HepG2 (cell line): ENCODE results near the gene UBXN6.

Source experiments
- CBX2 ChIP-seq, 2 experiments: fragments of 200-600 bp in 1 of 2; sonication (generic); formaldehyde crosslinking in 1 of 2; IDR thresholded peaks; 2 replicates each; pipeline versions ENCODE4 v1.7.0 to v1.8.1; 2018 to 2022; ENCODE audit warnings: low read depth in 2 of 2, low read length in 1 of 2, mild to moderate bottlenecking in 1 of 2, missing genetic modification reagents in 1 of 2
- CTCF ChIP-seq: sonication (generic); formaldehyde crosslinking; IDR thresholded peaks from 2 replicates; pipeline ENCODE4 v1.5.0; 2020; ENCODE audit warnings: mild to moderate bottlenecking, missing genetic modification reagents, moderate library complexity
- EZH2 ChIP-seq: conservative IDR thresholded peaks from 2 replicates; pipeline ENCODE4 v1.6.1; 2012; ENCODE audit warnings: mild to moderate bottlenecking, low read depth, low read length, moderate library complexity
- MEF2D ChIP-seq: sonication (generic); formaldehyde crosslinking; IDR thresholded peaks from 2 replicates; pipeline ENCODE4 v1.5.1; 2020; ENCODE audit warnings: mild to moderate bottlenecking, missing genetic modification reagents
- NFE2L1 ChIP-seq: sonication (generic); formaldehyde crosslinking; IDR thresholded peaks from 2 replicates; pipeline ENCODE4 v1.4.0; 2020; ENCODE audit warnings: missing genetic modification reagents, mild to moderate bottlenecking, borderline replicate concordance
- POLR2AphosphoS5 ChIP-seq: IDR thresholded peaks from 2 replicates; pipeline ENCODE4 v1.6.1; 2012; ENCODE audit warnings: low read depth, low read length
- RFX5 ChIP-seq: IDR thresholded peaks from 2 replicates; pipeline ENCODE4 v1.6.1; 2011; ENCODE audit warnings: low read depth, low read length, improper control_type of control experiment
- SIN3A ChIP-seq: IDR thresholded peaks from 2 replicates; pipeline ENCODE4 v1.6.1; 2011; ENCODE audit warnings: low read depth, mild to moderate bottlenecking, control low read depth, low read length, borderline replicate concordance
- TF ChIP-seq, protein P1 (sequence below), 2 experiments: sonication (generic) in 1 of 2; formaldehyde crosslinking in 1 of 2; IDR thresholded peaks; 2 replicates each; pipeline versions ENCODE4 v1.4.0 to v1.6.1; 2018 to 2020; ENCODE audit warnings: missing genetic modification reagents in 2 of 2, borderline replicate concordance in 1 of 2, low read depth in 1 of 2, mild to moderate bottlenecking in 1 of 2, missing biosample characterization in 1 of 2
- TF ChIP-seq, protein P2 (sequence below): sonication (generic); formaldehyde crosslinking; conservative IDR thresholded peaks from 2 replicates; pipeline ENCODE4 v1.4.0; 2020; ENCODE audit warnings: missing genetic modification reagents

DNA sequence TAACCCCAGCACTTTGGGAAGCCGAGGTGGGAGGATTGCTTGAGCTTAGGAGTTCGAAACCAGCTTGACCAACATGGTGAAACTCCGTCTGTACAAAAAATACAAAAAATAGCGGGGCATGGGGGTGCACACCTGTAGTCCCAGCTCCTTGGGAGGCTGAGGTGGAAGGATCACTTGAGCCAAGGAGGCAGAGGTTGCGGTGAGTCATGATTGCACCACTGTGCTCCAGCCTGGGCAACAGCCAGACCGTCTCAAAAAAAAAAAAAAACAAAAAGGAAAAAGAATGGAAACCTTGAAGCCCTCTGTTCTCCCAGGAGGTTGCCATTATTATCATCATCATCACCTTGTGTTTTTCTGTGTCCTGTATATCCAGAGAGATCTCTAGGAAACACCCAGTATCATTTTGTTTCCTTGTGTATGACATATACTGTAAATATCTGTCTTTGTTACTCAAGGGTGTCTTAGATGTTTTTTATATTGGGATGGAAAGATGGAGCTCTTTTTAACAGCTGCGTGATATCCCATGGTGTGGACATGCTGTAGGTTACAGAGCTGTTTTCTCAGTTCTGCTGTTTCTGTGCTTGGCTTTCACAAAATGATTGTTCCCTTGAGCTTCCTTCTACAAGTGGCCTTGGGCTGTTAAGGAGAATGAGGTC is 43.3 kb downstream of the UBXN6 start:
- TF ChIP-seq SIN3A (no peak), MEF2D (no peak), RFX5 (no peak), CTCF (no peak), POLR2AphosphoS5 (no peak), NFE2L1 (no peak), CBX2 (IDR thresholded peaks at IDR 0.05; ENCODE audit: low read depth, low read length) (no peak), CBX2 (CRISPR knock-in tag; IDR thresholded peaks at IDR 0.05; ENCODE audit: low read depth) (no peak), EZH2 (no peak)
- TF ChIP-seq, protein P1, sequence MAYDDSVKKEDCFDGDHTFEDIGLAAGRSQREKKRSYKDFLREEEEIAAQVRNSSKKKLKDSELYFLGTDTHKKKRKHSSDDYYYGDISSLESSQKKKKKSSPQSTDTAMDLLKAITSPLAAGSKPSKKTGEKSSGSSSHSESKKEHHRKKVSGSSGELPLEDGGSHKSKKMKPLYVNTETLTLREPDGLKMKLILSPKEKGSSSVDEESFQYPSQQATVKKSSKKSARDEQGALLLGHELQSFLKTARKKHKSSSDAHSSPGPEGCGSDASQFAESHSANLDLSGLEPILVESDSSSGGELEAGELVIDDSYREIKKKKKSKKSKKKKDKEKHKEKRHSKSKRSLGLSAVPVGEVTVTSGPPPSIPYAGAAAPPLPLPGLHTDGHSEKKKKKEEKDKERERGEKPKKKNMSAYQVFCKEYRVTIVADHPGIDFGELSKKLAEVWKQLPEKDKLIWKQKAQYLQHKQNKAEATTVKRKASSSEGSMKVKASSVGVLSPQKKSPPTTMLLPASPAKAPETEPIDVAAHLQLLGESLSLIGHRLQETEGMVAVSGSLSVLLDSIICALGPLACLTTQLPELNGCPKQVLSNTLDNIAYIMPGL (CRISPR knock-in tag; IDR thresholded peaks at IDR 0.05; ENCODE audit: borderline replicate concordance in 1 of 2, low read depth in 1 of 2), result no peak
- TF ChIP-seq, protein P2, sequence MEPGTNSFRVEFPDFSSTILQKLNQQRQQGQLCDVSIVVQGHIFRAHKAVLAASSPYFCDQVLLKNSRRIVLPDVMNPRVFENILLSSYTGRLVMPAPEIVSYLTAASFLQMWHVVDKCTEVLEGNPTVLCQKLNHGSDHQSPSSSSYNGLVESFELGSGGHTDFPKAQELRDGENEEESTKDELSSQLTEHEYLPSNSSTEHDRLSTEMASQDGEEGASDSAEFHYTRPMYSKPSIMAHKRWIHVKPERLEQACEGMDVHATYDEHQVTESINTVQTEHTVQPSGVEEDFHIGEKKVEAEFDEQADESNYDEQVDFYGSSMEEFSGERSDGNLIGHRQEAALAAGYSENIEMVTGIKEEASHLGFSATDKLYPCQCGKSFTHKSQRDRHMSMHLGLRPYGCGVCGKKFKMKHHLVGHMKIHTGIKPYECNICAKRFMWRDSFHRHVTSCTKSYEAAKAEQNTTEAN, result no peak
